Measurements from ENCODE around the gene TRIM46.
"Not testable (repeated sequence)": the region's sequence is repeated elsewhere in the genome, so short reads cannot be mapped to it uniquely, and the experiment has no call there.

TRIM46 gene

DNA sequence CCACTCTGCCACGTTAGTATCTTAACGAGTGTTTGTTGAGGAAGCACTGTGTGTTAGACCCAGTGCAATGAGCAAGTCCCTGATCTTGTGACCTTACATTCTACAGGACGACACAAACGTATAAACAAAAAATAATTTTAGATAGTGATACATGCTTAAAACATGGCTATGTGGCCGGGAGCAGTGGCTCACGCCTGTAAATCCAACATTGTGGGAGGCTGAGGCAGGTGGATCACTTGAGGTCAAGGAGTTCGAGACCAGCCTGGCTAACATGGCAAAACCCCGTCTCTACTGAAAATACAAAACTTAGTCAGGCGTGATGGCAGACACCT lies 54.4 kb downstream of the TRIM46 start:
- DNase-seq (ENCODE audit: low read depth) = no peak

DNA sequence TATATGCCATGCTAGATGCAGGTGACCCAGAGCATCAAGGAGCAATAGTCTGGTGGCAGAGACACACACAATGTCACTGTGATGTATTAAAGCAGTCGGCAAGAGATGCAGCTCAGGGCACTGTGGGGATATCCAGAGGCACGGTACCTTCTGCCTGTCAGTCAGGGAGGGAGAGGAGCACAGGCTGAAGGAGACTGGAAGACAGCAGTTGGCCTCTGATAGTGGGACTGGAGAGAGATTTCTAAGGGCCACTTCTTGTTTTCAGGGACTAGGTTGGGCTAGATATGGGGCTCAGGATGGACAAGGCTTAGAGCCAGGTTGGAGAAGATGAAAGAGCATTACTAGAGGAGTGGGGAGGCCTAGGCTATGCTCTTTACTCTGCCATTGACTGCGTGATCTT lies 57.7 kb downstream of the TRIM46 start:
- not testable (repeated sequence) for DNase-seq (ENCODE audit: low read depth)

DNA sequence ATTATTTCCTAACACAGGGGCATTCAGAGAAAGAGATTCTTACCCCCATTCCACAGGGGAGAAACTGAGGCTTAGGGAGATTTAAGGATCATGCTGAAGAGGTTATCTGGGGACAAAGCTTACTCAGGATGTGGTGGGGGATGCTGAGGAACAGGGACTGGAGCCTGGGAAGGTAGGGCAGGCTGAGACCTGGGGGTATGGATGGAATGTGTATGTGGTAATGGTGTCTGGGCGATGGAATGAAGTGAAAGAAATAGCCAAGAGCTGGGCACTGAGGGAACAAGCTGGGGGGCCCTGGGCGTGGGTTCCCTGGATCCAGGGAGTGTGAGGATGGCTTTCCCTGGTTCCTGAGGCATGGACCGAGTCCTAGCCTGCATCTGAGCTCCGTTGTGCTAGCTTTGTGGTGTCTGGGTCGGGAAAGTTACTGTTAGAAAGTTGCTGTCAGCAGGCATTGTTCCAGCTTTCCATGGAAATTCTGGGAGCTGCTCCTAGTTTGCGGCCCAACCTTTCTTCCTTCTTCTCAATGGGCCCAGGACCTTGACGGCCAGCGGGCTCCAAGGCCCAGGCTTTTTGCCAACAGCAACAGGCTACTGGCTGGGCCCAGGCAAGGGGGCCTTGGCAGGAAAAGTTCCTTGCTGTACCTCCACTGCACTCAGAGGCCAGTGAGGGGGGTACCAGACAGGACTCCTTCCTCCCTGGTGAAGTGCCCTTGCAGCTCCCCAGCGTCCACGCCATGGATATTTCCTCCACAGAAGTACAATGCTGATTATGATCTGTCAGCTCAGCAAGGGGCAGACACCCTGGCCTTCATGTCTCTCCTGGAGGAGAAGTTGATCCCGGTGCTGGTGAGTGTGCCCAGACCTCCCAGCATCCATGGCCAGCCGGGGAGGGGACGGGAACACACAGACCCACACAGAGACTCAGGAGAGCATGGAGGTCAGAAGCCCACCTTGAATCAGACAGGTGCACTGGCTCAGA lies 58.6 kb downstream of the TRIM46 start:
- not testable (repeated sequence) for DNase-seq (ENCODE audit: low read depth)

DNA sequence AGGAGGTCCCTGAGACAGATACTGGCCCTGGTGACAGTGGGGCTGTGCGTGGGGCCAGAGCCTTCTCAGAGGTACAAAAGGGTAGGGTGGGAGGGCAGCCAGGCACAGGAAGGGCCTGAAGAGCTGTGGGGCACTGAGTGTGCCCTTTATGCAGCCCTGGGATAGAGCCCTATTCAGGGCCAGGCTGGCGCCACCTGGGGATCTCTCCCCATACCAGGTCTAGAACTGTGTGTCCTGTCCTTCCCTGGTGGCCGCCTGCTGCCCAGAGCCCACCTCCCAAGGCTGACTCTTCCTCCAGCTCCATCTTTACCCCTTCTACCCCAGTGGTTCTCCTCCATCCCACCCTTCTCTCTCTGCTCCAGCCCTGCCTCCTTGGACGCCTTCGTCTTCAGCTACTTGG lies 59.9 kb downstream of the TRIM46 start:
- DNase-seq (ENCODE audit: low read depth) = not testable (repeated sequence)
